GM19324 (cell line): ENCODE data around the gene CPEB2.
A peak's percentile ranks its signal among the peaks of the same experiment; 100 is the strongest.

Experiments
- ATAC-seq: cut with Tn5 transposase; IDR thresholded peaks from one replicate; pipeline ENCODE4 v1.9.1; 2021; ENCODE audit warnings: mild to moderate bottlenecking, moderate library complexity; ENCODE audit not compliant: unreplicated experiment, low FRiP score

The CPEB2 gene

GRCh38 chr4:15007201-15007600 is 4.9 kb downstream of the CPEB2 start:
- ATAC-seq, result no peak

GRCh38 chr4:15010038-15010585 is 7.8 kb downstream of the CPEB2 start:
- no peak for ATAC-seq

GRCh38 chr4:15011166-15011565 is 8.9 kb downstream of the CPEB2 start:
- no peak for ATAC-seq

GRCh38 chr4:15012017-15012788 is 9.9 kb downstream of the CPEB2 start:
- no peak for ATAC-seq

- no peak for ATAC-seq
Observed at GRCh38 chr4:15013585-15013984, 11.3 kb downstream of the CPEB2 start.

GRCh38 chr4:15015170-15015569 is 12.9 kb downstream of the CPEB2 start:
- no peak for ATAC-seq

- no peak for ATAC-seq
Observed at GRCh38 chr4:15018361-15018760, 16.1 kb downstream of the CPEB2 start.

GRCh38 chr4:15020502-15021286 is 18.4 kb downstream of the CPEB2 start:
- peak; percentile 74 for ATAC-seq

GRCh38 chr4:15021311-15021710 is 19.0 kb downstream of the CPEB2 start:
- ATAC-seq, result no peak

GRCh38 chr4:15021946-15022345 is 19.7 kb downstream of the CPEB2 start:
- no peak for ATAC-seq

GRCh38 chr4:15024386-15024785 is 22.1 kb downstream of the CPEB2 start:
- ATAC-seq, result no peak

GRCh38 chr4:15025693-15026092 is 23.4 kb downstream of the CPEB2 start:
- ATAC-seq, result no peak

GRCh38 chr4:15027921-15028435 is 25.7 kb downstream of the CPEB2 start:
- ATAC-seq, result no peak

GRCh38 chr4:15031197-15031596 is 28.9 kb downstream of the CPEB2 start:
- ATAC-seq, result no peak

GRCh38 chr4:15031993-15032675 is 29.9 kb downstream of the CPEB2 start:
- no peak for ATAC-seq

- no peak for ATAC-seq
Observed at GRCh38 chr4:15034071-15034764, 31.9 kb downstream of the CPEB2 start.

- no peak for ATAC-seq
Observed at GRCh38 chr4:15035159-15035558, 32.9 kb downstream of the CPEB2 start.

GRCh38 chr4:15037923-15038541 is 35.8 kb downstream of the CPEB2 start:
- no peak for ATAC-seq

- no peak for ATAC-seq
Observed at GRCh38 chr4:15040916-15041463, 38.7 kb downstream of the CPEB2 start.
